GM10266 (cell line): Measurements from ENCODE around the gene RSPH3.

Experiments used
- DNase-seq: peaks from one replicate; pipeline ENCODE4 v3.0.0; 2012; ENCODE audit errors: extremely low spot score
- CTCF ChIP-seq: IDR thresholded peaks from 2 replicates; pipeline ENCODE4 v1.5.1; 2012; ENCODE audit warnings: mild to moderate bottlenecking, low read depth; ENCODE audit not compliant: control insufficient read depth, insufficient read depth; ENCODE audit errors: missing control alignments

RSPH3 gene

GRCh38 chr6:158963020-158963808, 36.8 kb downstream of the RSPH3 start:
- no peak for DNase-seq
- TF ChIP-seq CTCF = no peak

DNA sequence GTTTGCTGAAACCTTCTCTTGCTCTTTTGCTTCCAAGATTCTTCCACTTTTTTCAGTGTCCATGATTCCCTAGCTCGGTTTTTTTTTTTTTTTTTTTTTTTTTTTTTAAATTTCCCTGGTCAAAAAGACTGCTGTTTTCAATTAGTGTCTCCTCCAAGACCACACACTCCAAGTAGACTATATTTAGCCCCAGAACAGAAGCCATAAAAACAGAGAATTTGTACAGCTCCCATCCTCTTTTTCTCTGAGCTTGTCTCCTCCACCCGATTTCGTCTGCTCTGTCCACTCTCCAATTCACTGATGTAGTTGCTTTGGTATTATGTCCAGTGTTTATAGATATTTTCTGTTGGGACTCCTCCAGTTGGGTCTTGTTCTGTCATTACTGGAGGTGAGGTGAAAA, 37.6 kb downstream of the RSPH3 start:
- no peak for DNase-seq

DNA sequence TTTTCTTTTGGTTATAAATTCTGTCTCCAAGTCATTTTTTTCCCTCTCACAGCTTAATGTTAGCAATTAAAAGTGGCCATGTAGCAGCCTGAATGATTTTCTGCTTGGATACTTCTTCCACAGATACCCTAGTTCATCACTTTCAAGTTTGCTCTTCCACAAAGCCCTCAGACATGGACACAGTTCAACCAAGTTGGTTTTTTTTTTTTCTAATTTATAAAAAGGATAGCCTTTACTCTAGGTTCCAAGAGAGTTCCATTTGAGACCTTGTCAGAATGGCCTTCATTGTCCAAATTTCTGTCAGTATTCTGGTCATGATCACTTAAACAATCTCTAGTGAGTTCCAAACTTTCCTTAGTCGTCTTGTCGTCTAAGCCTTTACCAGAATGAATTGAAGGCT, 40.0 kb downstream of the RSPH3 start:
- no peak for DNase-seq

More for the DNA sequence above, 37.6 kb downstream of the RSPH3 start:
- no peak for TF ChIP-seq CTCF

GRCh38 chr6:158959552-158959951, 40.5 kb downstream of the RSPH3 start:
- TF ChIP-seq CTCF = no peak

More for the DNA sequence above, 40.0 kb downstream of the RSPH3 start:
- TF ChIP-seq CTCF = no peak

GRCh38 chr6:158958504-158959386, 41.3 kb downstream of the RSPH3 start:
- TF ChIP-seq CTCF = peak; percentile 21
- DNase-seq = no peak

More at GRCh38 chr6:158959552-158959951, 40.5 kb downstream of the RSPH3 start:
- DNase-seq = no peak

GRCh38 chr6:158955255-158955654, 44.7 kb downstream of the RSPH3 start:
- no peak for TF ChIP-seq CTCF
- no peak for DNase-seq
